ENCODE measurements around the gene BIRC7.
"Not testable (repeated sequence)": the region's sequence is repeated elsewhere in the genome, so short reads cannot be mapped to it uniquely, and the experiment has no call there.

BIRC7 gene

GRCh38 chr20:63219866-63220521, 15.7 kb upstream of the BIRC7 start:
- peaks cover 7% of the 10 kb centered on the region for H3K79me2 ChIP-seq (ENCODE audit: control insufficient read depth, insufficient read depth, low read length)
- H2BK15ac ChIP-seq (replicated peaks; ENCODE audit: low read depth) = no peak overlapping the region
- peak overlapping the region; percentile 45 for H3K23ac ChIP-seq (ENCODE audit: low read length)
- H3K27ac ChIP-seq (ENCODE audit: low read depth, low read length) = no peak overlapping the region
- H3K56ac ChIP-seq (ENCODE audit: low read length) = no peak overlapping the region
- no peak for DNase-seq
- H3K4me1 ChIP-seq (ENCODE audit: control insufficient read depth, low read depth, low read length) = peaks cover 2% of the 10 kb centered on the region
- no CpG with 5 or more reads among the region's 25 CpGs for WGBS (ENCODE audit: extremely low coverage, insufficient coverage, low lambda C conversion rate)
- H3K4me2 ChIP-seq (ENCODE audit: low read length) = no peak overlapping the region
- H2AK5ac ChIP-seq (ENCODE audit: low read length) = no peak overlapping the region
- no peak overlapping the region for H4K8ac ChIP-seq (ENCODE audit: low read depth, low read length)
- H2BK5ac ChIP-seq (ENCODE audit: low read length) = no peak overlapping the region
- no peak overlapping the region for H3K4ac ChIP-seq (ENCODE audit: low read depth, low read length)
- H3K27me3 ChIP-seq (ENCODE audit: insufficient read depth, low read length, poor library complexity) = no peaks in the 10 kb centered on the region
- H3K9ac ChIP-seq (ENCODE audit: low read length) = no peak overlapping the region
- H4K5ac ChIP-seq (ENCODE audit: low read length) = no peak overlapping the region
- no peak overlapping the region for H2BK120ac ChIP-seq (ENCODE audit: low read depth, low read length)
- no peaks in the 10 kb centered on the region for H3K79me1 ChIP-seq (ENCODE audit: low read length)
- no peak overlapping the region for H3K4me3 ChIP-seq (ENCODE audit: low read length)
- no peaks in the 10 kb centered on the region for H3K36me3 ChIP-seq (ENCODE audit: control insufficient read depth, insufficient read depth, low read length)
- no peak overlapping the region for H3K18ac ChIP-seq (ENCODE audit: low read length)

DNA sequence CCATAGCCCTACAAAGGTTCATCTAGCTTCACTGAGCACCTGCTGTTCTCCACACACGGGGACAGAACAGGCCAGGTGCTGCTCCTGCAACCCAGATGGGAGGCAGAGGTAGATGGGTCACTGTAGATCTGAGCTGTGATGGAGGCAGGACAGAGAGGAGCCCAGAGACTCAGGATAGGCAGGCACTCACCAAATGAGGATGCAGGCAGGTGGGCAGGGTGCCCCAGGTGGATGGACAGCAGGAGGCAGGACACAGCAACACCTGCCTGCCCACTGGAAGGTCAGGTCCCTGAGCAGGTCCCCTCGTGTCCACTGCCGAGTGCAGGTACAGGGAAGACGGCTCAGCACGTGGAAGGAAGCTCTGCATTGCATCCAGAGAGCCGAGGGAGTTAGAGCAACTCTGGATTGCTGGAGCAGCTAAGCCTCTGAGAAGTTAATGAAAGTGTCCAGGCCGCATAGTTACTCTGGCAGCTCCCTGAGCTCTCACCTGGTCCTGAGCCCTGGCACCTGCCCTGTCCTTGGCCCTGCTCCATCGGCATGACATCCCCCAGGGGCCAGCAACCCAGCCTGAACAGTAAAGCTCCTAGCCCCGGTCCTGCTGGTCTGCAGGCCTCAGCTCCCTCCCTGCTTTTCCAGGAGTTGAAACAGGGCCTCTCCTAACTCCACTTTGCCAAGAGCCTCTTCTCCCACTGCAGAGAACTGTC, 14.9 kb upstream of the BIRC7 start:
- Histone ChIP-seq H3K56ac (ENCODE audit: low read length) (no peak overlapping the region), H2BK15ac (replicated peaks; ENCODE audit: low read depth) (no peak overlapping the region), H3K18ac (ENCODE audit: low read length) (no peak overlapping the region), H3K27ac (ENCODE audit: low read depth, low read length) (no peak overlapping the region), H2BK5ac (ENCODE audit: low read length) (no peak overlapping the region), H3K79me1 (ENCODE audit: low read length) (no peaks in the 10 kb centered on the region), H4K5ac (ENCODE audit: low read length) (no peak overlapping the region), H3K4me2 (ENCODE audit: low read length) (no peak overlapping the region), H3K4ac (ENCODE audit: low read depth, low read length) (no peak overlapping the region), H3K4me1 (ENCODE audit: control insufficient read depth, low read depth, low read length) (peaks cover 2% of the 10 kb centered on the region), H3K4me3 (ENCODE audit: low read length) (no peak overlapping the region), H3K23ac (ENCODE audit: low read length) (peak overlapping the region; percentile 45), H3K9ac (ENCODE audit: low read length) (no peak overlapping the region), H2AK5ac (ENCODE audit: low read length) (no peak overlapping the region), H3K79me2 (ENCODE audit: control insufficient read depth, insufficient read depth, low read length) (no peaks in the 10 kb centered on the region), H3K36me3 (ENCODE audit: control insufficient read depth, insufficient read depth, low read length) (no peaks in the 10 kb centered on the region), H3K27me3 (ENCODE audit: insufficient read depth, low read length, poor library complexity) (no peaks in the 10 kb centered on the region), H2BK120ac (ENCODE audit: low read depth, low read length) (no peak overlapping the region), H4K8ac (ENCODE audit: low read depth, low read length) (no peak overlapping the region)
- DNase-seq = no peak
- WGBS (ENCODE audit: extremely low coverage, insufficient coverage, low lambda C conversion rate) = no CpG with 5 or more reads among the region's 9 CpGs

DNA sequence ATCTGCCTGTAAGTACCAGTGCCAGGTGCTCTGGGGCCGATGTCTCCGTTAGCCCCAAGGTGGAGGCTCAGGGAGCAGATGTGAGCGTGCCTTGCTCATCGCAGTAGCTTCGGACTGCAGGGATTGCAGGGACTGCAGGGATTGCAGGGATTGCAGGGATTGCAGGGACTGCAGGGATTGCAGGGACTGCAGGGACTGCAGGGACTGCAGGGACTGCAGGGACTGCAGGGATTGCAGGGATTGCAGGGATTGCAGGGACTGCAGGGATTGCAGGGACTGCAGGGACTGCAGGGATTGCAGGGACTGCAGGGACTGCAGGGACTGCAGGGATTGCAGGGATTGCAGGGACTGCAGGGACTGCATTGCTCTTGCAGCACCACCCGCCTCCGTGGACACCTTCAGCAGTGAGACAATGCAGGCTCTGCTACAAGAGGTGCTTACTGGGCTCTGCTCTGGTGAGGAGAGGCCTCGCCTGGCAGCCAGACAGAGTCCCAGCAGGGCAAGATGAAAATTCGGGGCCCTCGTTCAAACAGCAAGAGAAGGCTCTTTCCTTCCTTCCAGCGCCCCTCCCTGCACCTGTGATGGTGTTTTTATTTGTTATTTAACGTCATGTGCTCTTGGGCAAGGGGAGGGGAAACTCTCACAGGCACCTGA, 14.2 kb upstream of the BIRC7 start:
- not testable (repeated sequence) for H3K4me2 ChIP-seq (ENCODE audit: low read length); H3K4ac ChIP-seq (ENCODE audit: low read depth, low read length); H2BK120ac ChIP-seq (ENCODE audit: low read depth, low read length); H3K18ac ChIP-seq (ENCODE audit: low read length); H2BK15ac ChIP-seq (replicated peaks; ENCODE audit: low read depth); H3K4me1 ChIP-seq (ENCODE audit: control insufficient read depth, low read depth, low read length); H3K4me3 ChIP-seq (ENCODE audit: low read length); H2BK5ac ChIP-seq (ENCODE audit: low read length); H3K56ac ChIP-seq (ENCODE audit: low read length); H3K79me2 ChIP-seq (ENCODE audit: control insufficient read depth, insufficient read depth, low read length); DNase-seq; H3K27me3 ChIP-seq (ENCODE audit: insufficient read depth, low read length, poor library complexity); H3K79me1 ChIP-seq (ENCODE audit: low read length); H3K27ac ChIP-seq (ENCODE audit: low read depth, low read length); H4K5ac ChIP-seq (ENCODE audit: low read length); H3K23ac ChIP-seq (ENCODE audit: low read length); H2AK5ac ChIP-seq (ENCODE audit: low read length); H3K9ac ChIP-seq (ENCODE audit: low read length); H4K8ac ChIP-seq (ENCODE audit: low read depth, low read length); H3K36me3 ChIP-seq (ENCODE audit: control insufficient read depth, insufficient read depth, low read length)
- WGBS (ENCODE audit: extremely low coverage, insufficient coverage, low lambda C conversion rate) = no CpG with 5 or more reads among the region's 12 CpGs

- Histone ChIP-seq H3K79me1 (ENCODE audit: low read length) (no peaks in the 10 kb centered on the region), H3K79me2 (ENCODE audit: control insufficient read depth, insufficient read depth, low read length) (no peaks in the 10 kb centered on the region), H4K5ac (ENCODE audit: low read length) (no peak overlapping the region), H3K4me3 (ENCODE audit: low read length) (no peak overlapping the region), H3K56ac (ENCODE audit: low read length) (no peak overlapping the region), H2AK5ac (ENCODE audit: low read length) (no peak overlapping the region), H3K18ac (ENCODE audit: low read length) (no peak overlapping the region), H3K27me3 (ENCODE audit: insufficient read depth, low read length, poor library complexity) (no peaks in the 10 kb centered on the region), H2BK5ac (ENCODE audit: low read length) (no peak overlapping the region), H2BK15ac (replicated peaks; ENCODE audit: low read depth) (no peak overlapping the region), H3K9ac (ENCODE audit: low read length) (no peak overlapping the region), H3K36me3 (ENCODE audit: control insufficient read depth, insufficient read depth, low read length) (no peaks in the 10 kb centered on the region), H4K8ac (ENCODE audit: low read depth, low read length) (no peak overlapping the region), H3K27ac (ENCODE audit: low read depth, low read length) (no peak overlapping the region), H2BK120ac (ENCODE audit: low read depth, low read length) (no peak overlapping the region), H3K4me2 (ENCODE audit: low read length) (no peak overlapping the region), H3K4me1 (ENCODE audit: control insufficient read depth, low read depth, low read length) (no peaks in the 10 kb centered on the region), H3K4ac (ENCODE audit: low read depth, low read length) (no peak overlapping the region), H3K23ac (ENCODE audit: low read length) (no peak overlapping the region)
- no CpG with 5 or more reads among the region's 7 CpGs for WGBS (ENCODE audit: extremely low coverage, insufficient coverage, low lambda C conversion rate)
- DNase-seq = no peak
Observed at GRCh38 chr20:63222541-63222940, 13.2 kb upstream of the BIRC7 start.

DNA sequence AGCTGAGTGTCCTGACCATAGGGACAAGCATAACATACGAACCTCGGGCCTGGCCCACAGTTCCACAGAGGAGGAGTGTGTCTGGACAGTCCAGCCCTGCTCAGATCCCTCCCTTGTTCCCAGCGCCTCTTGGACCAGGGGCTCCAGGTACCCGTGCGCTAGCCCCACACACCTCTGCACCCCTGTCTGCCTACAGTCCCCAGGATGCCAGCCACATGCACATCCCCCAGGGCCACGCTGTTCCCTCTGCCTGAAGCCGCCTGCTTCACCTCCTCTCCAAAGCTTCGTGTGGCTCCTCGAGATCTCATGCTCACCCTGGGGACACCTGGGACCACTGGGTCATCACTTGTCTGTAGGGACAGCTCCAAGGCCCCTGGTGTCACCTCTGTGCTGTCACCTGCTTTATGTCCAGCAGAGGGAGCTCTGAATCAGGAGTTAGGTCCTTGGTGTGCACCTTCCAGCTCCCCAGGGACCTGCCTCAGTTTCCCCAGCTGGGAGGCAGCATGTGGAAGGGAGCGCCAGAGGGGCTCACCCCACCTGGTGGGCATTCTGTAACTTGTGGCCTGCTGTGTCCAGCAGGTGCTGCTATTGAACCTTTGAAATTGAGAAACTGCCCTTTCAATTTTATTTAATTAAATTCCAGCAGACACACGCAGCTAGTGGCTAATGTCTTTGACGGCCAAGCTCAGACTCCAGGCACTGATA, 12.4 kb upstream of the BIRC7 start:
- Histone ChIP-seq H3K27me3 (ENCODE audit: insufficient read depth, low read length, poor library complexity) (no peaks in the 10 kb centered on the region), H3K4ac (ENCODE audit: low read depth, low read length) (no peak overlapping the region), H2BK120ac (ENCODE audit: low read depth, low read length) (no peak overlapping the region), H3K56ac (ENCODE audit: low read length) (no peak overlapping the region), H3K4me1 (ENCODE audit: control insufficient read depth, low read depth, low read length) (no peaks in the 10 kb centered on the region), H4K8ac (ENCODE audit: low read depth, low read length) (no peak overlapping the region), H4K5ac (ENCODE audit: low read length) (no peak overlapping the region), H3K23ac (ENCODE audit: low read length) (no peak overlapping the region), H2AK5ac (ENCODE audit: low read length) (no peak overlapping the region), H2BK15ac (replicated peaks; ENCODE audit: low read depth) (no peak overlapping the region), H3K79me1 (ENCODE audit: low read length) (no peaks in the 10 kb centered on the region), H3K79me2 (ENCODE audit: control insufficient read depth, insufficient read depth, low read length) (no peaks in the 10 kb centered on the region), H3K9ac (ENCODE audit: low read length) (no peak overlapping the region), H3K27ac (ENCODE audit: low read depth, low read length) (no peak overlapping the region), H3K4me3 (ENCODE audit: low read length) (no peak overlapping the region), H3K4me2 (ENCODE audit: low read length) (no peak overlapping the region), H3K36me3 (ENCODE audit: control insufficient read depth, insufficient read depth, low read length) (no peaks in the 10 kb centered on the region), H2BK5ac (ENCODE audit: low read length) (no peak overlapping the region), H3K18ac (ENCODE audit: low read length) (no peak overlapping the region)
- DNase-seq = peak; percentile 62
- no CpG with 5 or more reads among the region's 12 CpGs for WGBS (ENCODE audit: extremely low coverage, insufficient coverage, low lambda C conversion rate)
